ENCODE data around the gene KIAA1549. TPM values are rescaled to one million over a fixed set of nuclear protein-coding genes. Genes with fewer than 3 reads are reported as not detected.
A peak's percentile ranks its signal among the peaks of the same experiment; 100 is the strongest.

The KIAA1549 gene
- total and polyA plus RNA-seq, 11 donors = 0.91 to 4.8 (median 2.0) TPM

GRCh38 chr7:138987686-138988085 lies 6.5 kb upstream of the KIAA1549 start:
- Histone ChIP-seq H3K27me3 (no peaks in the 10 kb centered on the region), H3K27ac (no peak overlapping the region), H3K9me3 (peaks cover 0 to 14% (median 7%) of the 10 kb centered on the region in 12 donors), H3K36me3 (no peaks in the 10 kb centered on the region), H3K4me3 (no peak overlapping the region), H3K4me1 (no peaks in the 10 kb centered on the region)
- WGBS, 4 donors = 88 to 99% (median 94%) methylated on average over 1 of the region's 1 CpG
- ATAC-seq (no peak), DNase-seq (no peak)
- no peak for TF ChIP-seq CTCF (IDR thresholded peaks at IDR 0.05)
- TF ChIP-seq POLR2A (IDR thresholded peaks at IDR 0.05) = no peak
- intact Hi-C loops (cut with DNase I) = no loop called here

GRCh38 chr7:138982204-138982623 lies 1.0 kb upstream of the KIAA1549 start:
- ATAC-seq = no peak
- H3K4me3 ChIP-seq = peak overlapping the region in 11 of 12 donors; percentile 31 to 79 (median 62)
- peaks cover 0 to 3% (median 0%) of the 10 kb centered on the region in 12 donors for H3K9me3 ChIP-seq
- H3K27ac ChIP-seq = peak overlapping the region in 1 of 12 donors; percentile 37
- intact Hi-C loops (cut with DNase I) = loop anchor here in 6 of 10 donors (5.0 kb wide), 1 partner anchor 95 kb away; no protein-coding TSS in a partner anchor
- TF ChIP-seq POLR2A (IDR thresholded peaks at IDR 0.05) (no peak), CTCF (IDR thresholded peaks at IDR 0.05) (no peak)
- no peak for DNase-seq
- 43 to 53% (median 49%) methylated on average over 12 to 14 of the region's 14 CpGs for WGBS, 4 donors
- H3K4me1 ChIP-seq = peaks cover 0 to 21% (median 11%) of the 10 kb centered on the region in 12 donors
- no peaks in the 10 kb centered on the region for H3K36me3 ChIP-seq
- peaks cover 0 to 19% (median 0%) of the 10 kb centered on the region in 9 donors for H3K27me3 ChIP-seq

- peak in 1 of 5 donors; percentile 63 for DNase-seq
- Histone ChIP-seq H3K27ac (no peak overlapping the region), H3K36me3 (no peaks in the 10 kb centered on the region), H3K4me1 (peaks cover 0 to 21% (median 12%) of the 10 kb centered on the region in 12 donors), H3K4me3 (peak overlapping the region; percentile 50 to 85 (median 68)), H3K27me3 (peaks cover 0 to 19% (median 0%) of the 10 kb centered on the region in 9 donors), H3K9me3 (no peaks in the 10 kb centered on the region)
- 0 to 2% (median 1%) methylated on average over 34 to 68 of the region's 68 CpGs for WGBS, 4 donors
- TF ChIP-seq POLR2A (IDR thresholded peaks at IDR 0.05) = no peak
- no peak for TF ChIP-seq CTCF (IDR thresholded peaks at IDR 0.05)
- intact Hi-C loops (cut with DNase I) = loop anchor here in 8 of 10 donors (2.0 to 5.0 kb wide), 2 partner anchors 93 to 94 kb away; no protein-coding TSS in a partner anchor
- ATAC-seq = peak in 2 of 4 donors; percentile 37
Measured at GRCh38 chr7:138980563-138981291, 462 bp downstream of the KIAA1549 start.

GRCh38 chr7:138979988-138980562 lies 1.1 kb downstream of the KIAA1549 start:
- 30 to 33% (median 32%) methylated on average over 9 of the region's 9 CpGs for WGBS, 4 donors
- Histone ChIP-seq H3K27ac (no peak overlapping the region), H3K27me3 (peaks cover 0 to 19% (median 0%) of the 10 kb centered on the region in 9 donors), H3K36me3 (no peaks in the 10 kb centered on the region), H3K9me3 (no peaks in the 10 kb centered on the region), H3K4me3 (peak overlapping the region in 11 of 12 donors; percentile 57 to 85 (median 69)), H3K4me1 (peaks cover 0 to 21% (median 13%) of the 10 kb centered on the region in 12 donors)
- TF ChIP-seq POLR2A (IDR thresholded peaks at IDR 0.05) = no peak
- no peak for TF ChIP-seq CTCF (IDR thresholded peaks at IDR 0.05)
- DNase-seq = no peak
- intact Hi-C loops (cut with DNase I) = loop anchor here in 9 of 10 donors (2.0 to 10.0 kb wide), 3 partner anchors 85 to 93 kb away; no protein-coding TSS in a partner anchor
- ATAC-seq = no peak
